ENCODE results near the gene NDOR1. TPM values are rescaled to one million over a fixed set of nuclear protein-coding genes. Genes with fewer than 3 reads are reported as not detected.
"Not testable (repeated sequence)": the region's sequence is repeated elsewhere in the genome, so short reads cannot be mapped to it uniquely, and the experiment has no call there.

NDOR1 gene
- total RNA-seq, 1 donor from 2014 or later: 22.4 TPM

DNA sequence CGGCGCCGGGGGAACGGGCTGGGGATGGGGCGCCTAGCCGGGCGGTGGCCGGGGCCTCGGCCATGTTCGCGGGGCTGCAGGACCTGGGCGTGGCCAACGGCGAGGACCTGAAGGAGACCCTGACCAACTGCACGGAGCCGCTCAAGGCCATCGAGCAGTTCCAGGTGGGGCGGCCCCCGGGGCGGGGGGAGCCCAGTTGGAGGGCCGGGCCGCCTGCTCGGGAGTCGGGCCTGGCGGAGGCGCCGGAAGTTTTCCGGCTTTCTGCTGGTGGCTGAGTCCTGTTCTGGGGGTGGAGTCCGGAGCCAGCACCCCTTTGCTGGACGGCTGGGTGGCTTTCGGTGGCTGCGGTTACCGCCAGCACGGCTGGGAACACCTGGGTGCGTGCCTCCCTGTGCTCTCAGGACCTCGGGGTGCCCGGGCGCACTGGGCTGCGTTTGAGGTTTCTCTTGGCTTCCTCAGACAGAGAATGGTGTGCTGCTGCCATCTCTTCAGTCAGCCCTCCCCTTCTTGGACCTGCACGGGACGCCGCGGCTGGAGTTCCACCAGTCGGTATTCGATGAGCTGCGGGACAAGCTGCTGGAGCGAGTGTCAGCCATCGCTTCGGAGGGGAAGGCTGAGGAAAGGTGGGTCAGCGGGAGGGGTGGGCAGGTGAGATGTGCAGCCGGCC, 50.1 kb downstream of the NDOR1 start:
- TF ChIP-seq, protein P1, sequence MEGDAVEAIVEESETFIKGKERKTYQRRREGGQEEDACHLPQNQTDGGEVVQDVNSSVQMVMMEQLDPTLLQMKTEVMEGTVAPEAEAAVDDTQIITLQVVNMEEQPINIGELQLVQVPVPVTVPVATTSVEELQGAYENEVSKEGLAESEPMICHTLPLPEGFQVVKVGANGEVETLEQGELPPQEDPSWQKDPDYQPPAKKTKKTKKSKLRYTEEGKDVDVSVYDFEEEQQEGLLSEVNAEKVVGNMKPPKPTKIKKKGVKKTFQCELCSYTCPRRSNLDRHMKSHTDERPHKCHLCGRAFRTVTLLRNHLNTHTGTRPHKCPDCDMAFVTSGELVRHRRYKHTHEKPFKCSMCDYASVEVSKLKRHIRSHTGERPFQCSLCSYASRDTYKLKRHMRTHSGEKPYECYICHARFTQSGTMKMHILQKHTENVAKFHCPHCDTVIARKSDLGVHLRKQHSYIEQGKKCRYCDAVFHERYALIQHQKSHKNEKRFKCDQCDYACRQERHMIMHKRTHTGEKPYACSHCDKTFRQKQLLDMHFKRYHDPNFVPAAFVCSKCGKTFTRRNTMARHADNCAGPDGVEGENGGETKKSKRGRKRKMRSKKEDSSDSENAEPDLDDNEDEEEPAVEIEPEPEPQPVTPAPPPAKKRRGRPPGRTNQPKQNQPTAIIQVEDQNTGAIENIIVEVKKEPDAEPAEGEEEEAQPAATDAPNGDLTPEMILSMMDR (IDR thresholded peaks at IDR 0.05; ENCODE audit: unreplicated experiment): no peak
- no peak overlapping the region for H3K27ac Mint-ChIP-seq
- peak overlapping the region; percentile 89 for H3K4me3 Mint-ChIP-seq
- no peaks in the 10 kb centered on the region for H3K9me3 Mint-ChIP-seq
- H3K36me3 Mint-ChIP-seq: no peaks in the 10 kb centered on the region
- peaks cover 14% of the 10 kb centered on the region for H3K4me1 Mint-ChIP-seq
- H3K27me3 Mint-ChIP-seq (ENCODE audit: low read depth): no peaks in the 10 kb centered on the region
- DNase-seq (ENCODE audit: low spot score in 2 of 2, unreplicated experiment in 2 of 2): no peak

DNA sequence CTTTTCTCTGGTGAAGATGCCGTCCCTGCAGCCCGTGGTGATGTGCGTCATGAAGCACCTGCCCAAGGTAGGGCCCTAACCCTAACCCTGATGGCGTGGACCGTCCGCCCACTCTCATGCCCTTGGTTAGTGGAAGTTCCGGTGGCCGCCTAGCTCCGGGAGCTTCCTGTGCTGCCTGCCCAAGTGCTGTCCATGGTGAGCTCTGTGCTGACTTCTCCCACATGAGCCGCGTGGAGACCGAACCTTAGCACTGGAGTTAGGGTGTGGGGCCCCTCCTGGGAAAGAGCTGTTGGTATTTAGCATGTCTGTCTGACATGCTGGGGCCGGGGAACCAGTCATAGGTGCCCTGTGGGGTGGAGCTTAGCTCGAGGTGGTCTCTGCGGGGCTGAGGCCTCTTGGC, 50.9 kb downstream of the NDOR1 start:
- no peak for DNase-seq (ENCODE audit: low spot score in 2 of 2, unreplicated experiment in 2 of 2)
- Mint-ChIP-seq H3K27ac (no peak overlapping the region), H3K4me3 (peak overlapping the region; percentile 89), H3K9me3 (no peaks in the 10 kb centered on the region), H3K27me3 (ENCODE audit: low read depth) (no peaks in the 10 kb centered on the region), H3K4me1 (peaks cover 12% of the 10 kb centered on the region), H3K36me3 (no peaks in the 10 kb centered on the region)
- TF ChIP-seq, protein P1 (IDR thresholded peaks at IDR 0.05; ENCODE audit: unreplicated experiment): no peak

DNA sequence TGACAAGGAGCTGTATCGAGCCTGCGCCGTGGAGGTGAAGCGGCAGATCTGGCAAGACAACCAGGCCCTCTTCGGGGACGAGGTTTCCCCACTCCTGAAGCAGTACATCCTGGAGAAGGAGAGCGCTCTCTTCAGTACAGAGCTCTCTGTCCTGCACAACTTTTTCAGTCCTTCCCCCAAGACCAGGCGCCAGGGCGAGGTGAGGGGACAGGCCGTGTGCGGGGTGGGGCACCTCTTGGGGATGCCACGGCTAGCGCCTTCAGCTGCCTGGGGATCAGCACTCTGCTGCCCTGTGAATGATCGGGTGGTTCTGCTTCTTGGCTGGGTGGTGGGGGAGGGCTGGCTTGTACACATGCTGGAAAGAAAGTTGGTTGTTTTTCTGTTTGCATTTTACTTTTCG, 51.4 kb downstream of the NDOR1 start:
- Mint-ChIP-seq H3K27me3 (ENCODE audit: low read depth) (no peaks in the 10 kb centered on the region), H3K9me3 (no peaks in the 10 kb centered on the region), H3K4me3 (peak overlapping the region; percentile 89), H3K27ac (no peak overlapping the region), H3K36me3 (peaks cover 5% of the 10 kb centered on the region), H3K4me1 (peaks cover 12% of the 10 kb centered on the region)
- no peak for DNase-seq (ENCODE audit: low spot score in 2 of 2, unreplicated experiment in 2 of 2)
- TF ChIP-seq, protein P1 (IDR thresholded peaks at IDR 0.05; ENCODE audit: unreplicated experiment): no peak

DNA sequence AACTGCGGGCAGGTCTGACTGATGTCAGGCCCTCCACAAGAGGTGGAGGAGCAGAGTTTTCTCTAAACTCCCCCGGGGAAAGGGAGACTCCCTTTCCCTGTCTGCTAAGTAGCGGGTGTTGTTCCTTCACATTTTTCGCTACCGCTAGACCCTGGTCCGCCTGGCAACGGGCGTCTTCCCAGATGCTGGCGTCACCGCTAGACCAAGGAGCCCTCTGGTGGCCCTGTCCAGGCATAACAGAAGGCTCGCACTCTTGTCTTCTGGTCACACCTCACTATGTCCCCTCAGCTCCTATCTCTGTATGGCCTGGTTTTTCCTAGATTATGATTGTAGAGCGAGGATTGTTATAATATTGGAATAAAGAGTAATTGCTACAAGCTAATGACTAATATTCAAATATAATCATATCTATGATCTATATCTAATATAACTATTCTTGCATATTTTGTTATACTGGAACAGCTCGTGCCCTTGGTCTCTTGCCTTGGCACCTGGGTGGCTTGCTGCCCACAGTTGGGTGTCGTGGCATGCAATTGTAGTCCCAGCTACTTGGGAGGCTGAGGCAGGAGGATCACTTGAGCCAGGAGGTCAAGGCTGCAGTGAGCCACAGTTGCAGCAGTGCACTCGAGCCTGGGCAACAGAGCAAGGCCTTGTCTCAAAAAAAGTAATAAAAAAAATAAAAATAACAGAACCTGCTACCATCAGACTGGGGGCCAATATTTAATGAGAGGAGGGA, 56.8 kb downstream of the NDOR1 start:
- H3K27me3 Mint-ChIP-seq (ENCODE audit: low read depth); H3K4me3 Mint-ChIP-seq; H3K4me1 Mint-ChIP-seq; DNase-seq (ENCODE audit: low spot score in 2 of 2, unreplicated experiment in 2 of 2); H3K27ac Mint-ChIP-seq; H3K36me3 Mint-ChIP-seq; H3K9me3 Mint-ChIP-seq: not testable (repeated sequence)
- TF ChIP-seq, protein P1 (IDR thresholded peaks at IDR 0.05; ENCODE audit: unreplicated experiment): peak; percentile 35

DNA sequence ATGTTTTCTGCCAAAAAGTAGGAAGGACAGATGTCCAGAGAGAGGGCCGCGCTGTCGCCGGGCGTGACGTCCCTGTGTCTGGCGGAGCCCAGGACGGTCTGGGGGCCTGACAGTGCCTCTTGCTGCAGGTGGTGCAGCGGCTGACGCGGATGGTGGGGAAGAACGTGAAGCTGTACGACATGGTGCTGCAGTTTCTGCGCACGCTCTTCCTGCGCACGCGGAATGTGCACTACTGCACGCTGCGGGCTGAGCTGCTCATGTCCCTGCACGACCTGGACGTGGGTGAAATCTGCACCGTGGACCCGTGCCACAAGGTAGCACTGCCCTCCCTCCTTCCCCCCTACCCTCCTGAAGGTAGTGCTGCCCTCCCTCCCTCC, 57.4 kb downstream of the NDOR1 start:
- H3K27me3 Mint-ChIP-seq (ENCODE audit: low read depth): no peaks in the 10 kb centered on the region
- peaks cover 7% of the 10 kb centered on the region for H3K36me3 Mint-ChIP-seq
- no peak overlapping the region for H3K27ac Mint-ChIP-seq
- H3K9me3 Mint-ChIP-seq: no peaks in the 10 kb centered on the region
- H3K4me1 Mint-ChIP-seq: no peaks in the 10 kb centered on the region
- no peak for DNase-seq (ENCODE audit: low spot score in 2 of 2, unreplicated experiment in 2 of 2)
- TF ChIP-seq, protein P1 (IDR thresholded peaks at IDR 0.05; ENCODE audit: unreplicated experiment): no peak
- no peak overlapping the region for H3K4me3 Mint-ChIP-seq
